Measurements from ENCODE around the gene SPEM2. TPM values are rescaled to one million over a fixed set of nuclear protein-coding genes. Genes with fewer than 3 reads are reported as not detected.

SPEM2 gene
- total and polyA plus RNA-seq, 4 donors, result not detected

GRCh38 chr17:7398612-7399011 is 26.8 kb upstream of the SPEM2 start:
- Histone ChIP-seq H3K27ac (ENCODE audit: low read depth in 1 of 2, low read length in 1 of 2) (no peak overlapping the region), H3K4me1 (ENCODE audit: control insufficient read depth in 5 of 5, insufficient read depth in 5 of 5, low read length in 5 of 5) (peaks cover 0 to 15% (median 7%) of the 10 kb centered on the region in 5 donors), H3K9ac (ENCODE audit: insufficient read depth in 1 of 2, low read length in 2 of 2) (no peak overlapping the region), H3K27me3 (ENCODE audit: control insufficient read depth in 3 of 3, insufficient read depth in 3 of 3, low read length in 2 of 3) (no peaks in the 10 kb centered on the region), H3K4me3 (no peak overlapping the region), H3K9me3 (ENCODE audit: control insufficient read depth in 4 of 4, insufficient read depth in 3 of 4, low read length in 3 of 4) (no peaks in the 10 kb centered on the region), H3K36me3 (ENCODE audit: control insufficient read depth in 4 of 4, insufficient read depth in 4 of 4, low read length in 4 of 4) (no peaks in the 10 kb centered on the region)
- DNase-seq (no peak), ATAC-seq (ENCODE audit: insufficient read depth, low FRiP score) (no peak)
- WGBS, 2 donors, result 86 to 96% methylated on average over 2 of the region's 2 CpGs
- TF ChIP-seq CTCF (IDR thresholded peaks at IDR 0.05; ENCODE audit: control extremely low read depth, extremely low read depth), result no peak

DNA sequence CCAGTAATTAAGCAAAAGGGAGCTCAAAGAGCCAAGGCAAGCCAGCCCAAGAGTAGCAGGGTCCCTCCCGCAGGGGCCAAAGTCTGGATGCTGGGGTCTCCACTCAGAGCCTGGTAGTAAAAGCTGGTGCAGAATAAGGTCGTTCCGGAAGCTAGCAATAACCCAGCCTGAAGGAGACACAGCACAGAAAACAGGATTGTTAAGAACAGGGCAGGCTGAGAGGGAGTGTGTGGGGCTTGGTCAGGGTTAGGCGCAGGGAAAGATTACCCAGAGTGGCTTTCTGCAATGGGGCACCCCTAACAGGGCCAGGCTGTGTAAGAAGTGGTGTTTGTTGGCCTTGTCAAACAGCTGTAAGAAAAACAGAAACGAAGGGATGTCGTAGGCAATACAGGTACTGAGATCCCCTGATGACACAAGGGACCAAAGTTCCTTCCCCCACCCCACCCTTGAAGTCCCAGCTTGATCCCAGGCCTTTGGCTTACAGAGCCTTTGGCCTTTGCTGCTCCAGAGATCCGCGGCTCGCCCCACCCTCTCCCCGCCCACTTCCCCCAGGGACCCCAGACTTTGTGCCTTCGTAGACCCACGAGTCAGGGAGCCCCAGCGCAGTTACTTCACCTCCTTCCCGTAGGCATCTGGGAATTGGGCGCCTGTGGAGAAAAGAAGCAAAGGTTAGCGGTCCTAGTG is 22.2 kb upstream of the SPEM2 start:
- ATAC-seq (ENCODE audit: insufficient read depth, low FRiP score), result no peak

DNA sequence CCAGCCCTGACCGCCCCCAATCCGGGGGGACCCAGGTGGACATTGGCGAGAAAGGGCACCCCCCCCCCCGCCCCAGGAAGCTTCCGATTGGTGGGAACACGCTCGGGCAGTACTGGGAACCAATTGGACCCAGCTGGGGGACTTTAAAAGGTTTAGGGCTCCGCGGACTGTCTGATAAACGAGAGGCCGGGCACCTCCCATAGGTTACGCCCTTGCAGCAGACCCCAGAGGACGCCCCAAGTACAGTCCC is 21.8 kb upstream of the SPEM2 start:
- ATAC-seq (ENCODE audit: insufficient read depth, low FRiP score), result peak; percentile 28
- WGBS, 2 donors, result 0% methylated on average over 11 to 13 of the region's 13 CpGs

More for the DNA sequence above, 22.2 kb upstream of the SPEM2 start:
- H3K36me3 ChIP-seq (ENCODE audit: control insufficient read depth in 4 of 4, insufficient read depth in 4 of 4, low read length in 4 of 4), result no peaks in the 10 kb centered on the region
- no peak for DNase-seq
- 14 to 16% methylated on average over 16 of the region's 16 CpGs for WGBS, 2 donors
- TF ChIP-seq CTCF (IDR thresholded peaks at IDR 0.05; ENCODE audit: control extremely low read depth, extremely low read depth), result no peak
- H3K27ac ChIP-seq (ENCODE audit: low read depth in 1 of 2, low read length in 1 of 2), result peak overlapping the region; percentile 87 to 88
- H3K9me3 ChIP-seq (ENCODE audit: control insufficient read depth in 4 of 4, insufficient read depth in 3 of 4, low read length in 3 of 4), result no peaks in the 10 kb centered on the region
- no peaks in the 10 kb centered on the region for H3K27me3 ChIP-seq (ENCODE audit: control insufficient read depth in 3 of 3, insufficient read depth in 3 of 3, low read length in 2 of 3)
- peak overlapping the region in 1 of 2 donors; percentile 90 for H3K9ac ChIP-seq (ENCODE audit: insufficient read depth in 1 of 2, low read length in 2 of 2)
- H3K4me3 ChIP-seq, result peak overlapping the region; percentile 49
- peaks cover 0 to 13% (median 7%) of the 10 kb centered on the region in 5 donors for H3K4me1 ChIP-seq (ENCODE audit: control insufficient read depth in 5 of 5, insufficient read depth in 5 of 5, low read length in 5 of 5)

More for the DNA sequence above, 21.8 kb upstream of the SPEM2 start:
- Histone ChIP-seq H3K27me3 (ENCODE audit: control insufficient read depth in 3 of 3, insufficient read depth in 3 of 3, low read length in 2 of 3) (no peaks in the 10 kb centered on the region), H3K4me1 (ENCODE audit: control insufficient read depth in 5 of 5, insufficient read depth in 5 of 5, low read length in 5 of 5) (peaks cover 0 to 13% (median 7%) of the 10 kb centered on the region in 5 donors), H3K4me3 (peak overlapping the region; percentile 49), H3K27ac (ENCODE audit: low read depth in 1 of 2, low read length in 1 of 2) (peak overlapping the region; percentile 87 to 88), H3K36me3 (ENCODE audit: control insufficient read depth in 4 of 4, insufficient read depth in 4 of 4, low read length in 4 of 4) (no peaks in the 10 kb centered on the region), H3K9me3 (ENCODE audit: control insufficient read depth in 4 of 4, insufficient read depth in 3 of 4, low read length in 3 of 4) (no peaks in the 10 kb centered on the region), H3K9ac (ENCODE audit: insufficient read depth in 1 of 2, low read length in 2 of 2) (peak overlapping the region in 1 of 2 donors; percentile 38)
- no peak for DNase-seq
- no peak for TF ChIP-seq CTCF (IDR thresholded peaks at IDR 0.05; ENCODE audit: control extremely low read depth, extremely low read depth)

Data from lung (tissue), 12 donors.